ENCODE results near the gene CTH. TPM values are rescaled to one million over a fixed set of nuclear protein-coding genes. Genes with fewer than 3 reads are reported as not detected.

The CTH gene
- polyA plus RNA-seq, 1 of the 3 experiments (the other 2 are of a cell fraction), result 3.9 TPM

GRCh38 chr1:70420320-70420719 lies 9.3 kb downstream of the CTH start:
- no peak for TF ChIP-seq RAD21 (IDR thresholded peaks at IDR 0.05; ENCODE audit: low read length)
- no peak for TF ChIP-seq EP300 (IDR thresholded peaks at IDR 0.05; ENCODE audit: borderline replicate concordance in 1 of 2, low read depth in 1 of 2, low read length in 1 of 2)
- no peak for TF ChIP-seq YY1 (IDR thresholded peaks at IDR 0.05; ENCODE audit: low read depth)
- no peak for TF ChIP-seq SIN3A (IDR thresholded peaks at IDR 0.05; ENCODE audit: borderline replicate concordance, low read depth, low read length)
- no peak for TF ChIP-seq MXI1 (IDR thresholded peaks at IDR 0.05; ENCODE audit: low read depth, low read length)
- TF ChIP-seq USF2 (IDR thresholded peaks at IDR 0.05; ENCODE audit: borderline replicate concordance, low read depth, low read length), result no peak
- TF ChIP-seq EZH2phosphoT487 (IDR thresholded peaks at IDR 0.05; ENCODE audit: borderline replicate concordance, low read depth), result no peak
- TF ChIP-seq NRF1 (IDR thresholded peaks at IDR 0.05; ENCODE audit: low read depth, low read length), result no peak
- no peak for TF ChIP-seq ZBTB33 (IDR thresholded peaks at IDR 0.05; ENCODE audit: borderline replicate concordance, low read depth)
- no peak for TF ChIP-seq CHD2 (IDR thresholded peaks at IDR 0.05; ENCODE audit: low read length, partially characterized antibody)
- TF ChIP-seq POLR2AphosphoS5 (IDR thresholded peaks at IDR 0.05; ENCODE audit: low read depth, low read length), result no peak
- TF ChIP-seq IRF3 (IDR thresholded peaks at IDR 0.05; ENCODE audit: low read depth, low read length), result no peak
- no peak for TF ChIP-seq USF1 (IDR thresholded peaks at IDR 0.05; ENCODE audit: borderline replicate concordance, low read depth)
- TF ChIP-seq TEAD4 (IDR thresholded peaks at IDR 0.05; ENCODE audit: borderline replicate concordance, insufficient read depth), result no peak
- TF ChIP-seq RCOR1 (IDR thresholded peaks at IDR 0.05; ENCODE audit: low read length), result no peak
- no peak for TF ChIP-seq RXRA (IDR thresholded peaks at IDR 0.05; ENCODE audit: borderline replicate concordance, low read depth)
- no peak for TF ChIP-seq MAX (IDR thresholded peaks at IDR 0.05; ENCODE audit: low read depth)
- TF ChIP-seq GATA2 (CRISPR knock-in tag; IDR thresholded peaks at IDR 0.05), result no peak
- no peak for TF ChIP-seq NFIC (IDR thresholded peaks at IDR 0.05; ENCODE audit: borderline replicate concordance)
- TF ChIP-seq RFX5 (IDR thresholded peaks at IDR 0.05; ENCODE audit: low read length), result no peak
- no peaks in the 10 kb centered on the region for H3F3A ChIP-seq (replicated peaks; ENCODE audit: insufficient read depth)
- peaks cover 0 to 3% of the 10 kb centered on the region in 2 experiments for H3K36me3 ChIP-seq (replicated peaks in 1 of 2; ENCODE audit: control insufficient read depth in 1 of 2, insufficient read depth in 2 of 2, low read length in 1 of 2)
- no peaks in the 10 kb centered on the region for H3K27me3 ChIP-seq (ENCODE audit: insufficient read depth)
- no peak overlapping the region for H3K9ac ChIP-seq
- no peaks in the 10 kb centered on the region for H3K9me2 ChIP-seq
- no peak overlapping the region for H3K4me3 ChIP-seq (ENCODE audit: low read depth in 2 of 2, low read length in 1 of 2)
- no peaks in the 10 kb centered on the region for H4K20me1 ChIP-seq (ENCODE audit: insufficient read depth)
- H3K27ac ChIP-seq (ENCODE audit: low read depth in 2 of 2, low read length in 1 of 2), result no peak overlapping the region
- no peaks in the 10 kb centered on the region for H3K79me2 ChIP-seq (ENCODE audit: insufficient read depth)
- ChIA-PET POLR2A (no interaction called here), CTCF (interaction anchor here (1.1 kb wide), 1 partner anchor 14 kb away, joined by 3 read pairs; no protein-coding TSS in a partner anchor)
- no peaks in the 10 kb centered on the region for H3K4me1 ChIP-seq (ENCODE audit: control insufficient read depth in 1 of 2, insufficient read depth in 2 of 2, low read depth in 1 of 2, low read length in 1 of 2)
- no peak overlapping the region for H3K4me2 ChIP-seq
- no peak overlapping the region for H2AFZ ChIP-seq (ENCODE audit: low read depth)
- H3K9me3 ChIP-seq, result no peaks in the 10 kb centered on the region
- 90% methylated on average over 4 of the region's 4 CpGs for WGBS (ENCODE audit: low lambda C conversion rate)
- no peak for DNase-seq

Measured in SK-N-SH (cell line).